Left lung (tissue), 10 donors: ENCODE measurements around the gene PPP1R9B. TPM values are rescaled to one million over a fixed set of nuclear protein-coding genes. Genes with fewer than 3 reads are reported as not detected.

ENCODE experiments used
- ATAC-seq: fragments of 200-7000 bp; cut with Tn5 transposase; one replicate; pipeline ENCODE4 v1.9.1; 2020; ENCODE audit warnings: moderate library complexity
- DNase-seq, 4 donors: peaks; one replicate each; pipeline ENCODE4 v3.0.0-alpha.2; 2013 to 2020
- H3K27ac ChIP-seq, 2 donors: fragments of 200-600 bp; sonication (generic) in 1 of 2; one replicate each; pipeline versions ENCODE4 v1.5.0 to v1.8.0; 2020 to 2021
- H3K27me3 ChIP-seq, 2 donors: fragments of 200-600 bp; sonication (generic) in 1 of 2; one replicate each; pipeline versions ENCODE4 v1.5.0 to v1.8.0; 2020 to 2021
- H3K36me3 ChIP-seq, 2 donors: fragments of 200-600 bp; sonication (generic) in 1 of 2; one replicate each; pipeline versions ENCODE4 v1.5.0 to v1.8.0; 2020 to 2021
- H3K4me1 ChIP-seq, 2 donors: fragments of 200-600 bp; one replicate each; pipeline ENCODE4 v1.8.0; 2021
- H3K4me3 ChIP-seq, 2 donors: fragments of 200-600 bp; sonication (generic) in 1 of 2; one replicate each; pipeline versions ENCODE4 v1.5.0 to v1.8.0; 2020 to 2021; ENCODE audit warnings: mild to moderate bottlenecking in 1 of 2
- H3K9me3 ChIP-seq, 2 donors: fragments of 200-600 bp; sonication (generic) in 1 of 2; one replicate each; pipeline versions ENCODE4 v1.5.0 to v1.8.0; 2020 to 2021
- CTCF ChIP-seq, 2 donors: fragments of 200-600 bp; sonication (generic) in 1 of 2; IDR thresholded peaks; one replicate each; pipeline versions ENCODE4 v1.5.0 to v1.8.0; 2021; ENCODE audit warnings: antibody characterized with exemption in 2 of 2
- intact Hi-C, 2 donors: fragments of 100-400 bp; cut with DNase I; formaldehyde crosslinking; loops; one replicate each; pipeline versions ENCODE4 v1.11.2 to v1.14.2; 2022
- polyA plus RNA-seq, 6 donors: library from polyadenylated mRNA; unstranded; fragments of 120-200 nt; gene quantifications; one replicate each; pipeline ENCODE4 v1.2.1, GENCODE V29; 2013; ENCODE audit not compliant: insufficient read length in 6 of 6
- total RNA-seq, 2 donors: library from RNA; stranded (reverse); fragmentation: NEBNext Ultra II Directional; extraction: Animal tissue kit (Norgen Biotek cat#: 25700); gene quantifications; one replicate each; pipeline ENCODE4 v1.2.1, GENCODE V29; 2021
- donor health status: DM: no; HTN: yes; CAD: no.
- donor health status: DM: no; HTN: no; CAD: no.

Gene PPP1R9B
- total and polyA plus RNA-seq, 8 donors = 53.4 to 86.6 (median 67.3) TPM

- Histone ChIP-seq H3K27ac (no peak overlapping the region), H3K9me3 (no peaks in the 10 kb centered on the region), H3K36me3 (peaks cover 0 to 67% of the 10 kb centered on the region in 2 donors), H3K4me1 (peaks cover 2 to 33% of the 10 kb centered on the region in 2 donors), H3K27me3 (peaks cover 0 to 7% of the 10 kb centered on the region in 2 donors), H3K4me3 (no peak overlapping the region)
- intact Hi-C loops = no loop called here
- ATAC-seq (no peak), DNase-seq (no peak)
- no peak for TF ChIP-seq CTCF (IDR thresholded peaks at IDR 0.05)
Observed at GRCh38 chr17:50135316-50136095, 15.0 kb downstream of the PPP1R9B start.

- no peak overlapping the region for H3K27ac ChIP-seq
- no peak for ATAC-seq
Observed at GRCh38 chr17:50134206-50135110, 16.0 kb downstream of the PPP1R9B start.

GRCh38 chr17:50133769-50134099 lies 16.7 kb downstream of the PPP1R9B start:
- intact Hi-C loops = no loop called here
- no peak for TF ChIP-seq CTCF (IDR thresholded peaks at IDR 0.05)
- Histone ChIP-seq H3K36me3 (peaks cover 0 to 49% of the 10 kb centered on the region in 2 donors), H3K27ac (peak overlapping the region in 1 of 2 donors; percentile 30), H3K9me3 (no peaks in the 10 kb centered on the region), H3K4me3 (no peak overlapping the region), H3K4me1 (peaks cover 7 to 35% of the 10 kb centered on the region in 2 donors), H3K27me3 (peaks cover 7 to 25% of the 10 kb centered on the region in 2 donors)
- ATAC-seq = peak; percentile 16
- DNase-seq = peak in 1 of 4 donors; percentile 75

More at GRCh38 chr17:50134206-50135110, 16.0 kb downstream of the PPP1R9B start:
- peak in 1 of 4 donors; percentile 62 for DNase-seq
- Histone ChIP-seq H3K36me3 (peaks cover 0 to 57% of the 10 kb centered on the region in 2 donors), H3K4me3 (no peak overlapping the region), H3K9me3 (no peaks in the 10 kb centered on the region), H3K27me3 (peaks cover under 1 to 18% of the 10 kb centered on the region in 2 donors), H3K4me1 (peaks cover 0 to 33% of the 10 kb centered on the region in 2 donors)
- intact Hi-C loops = no loop called here
- no peak for TF ChIP-seq CTCF (IDR thresholded peaks at IDR 0.05)

GRCh38 chr17:50133028-50133768 lies 17.3 kb downstream of the PPP1R9B start:
- no peak for TF ChIP-seq CTCF (IDR thresholded peaks at IDR 0.05)
- Histone ChIP-seq H3K4me3 (no peak overlapping the region), H3K27me3 (peaks cover 7 to 29% of the 10 kb centered on the region in 2 donors), H3K27ac (peak overlapping the region in 1 of 2 donors; percentile 30), H3K4me1 (peaks cover 8 to 38% of the 10 kb centered on the region in 2 donors), H3K36me3 (peaks cover 0 to 44% of the 10 kb centered on the region in 2 donors), H3K9me3 (no peaks in the 10 kb centered on the region)
- ATAC-seq = peak; percentile 72
- intact Hi-C loops = no loop called here
- peak in 1 of 4 donors; percentile 76 for DNase-seq
